Measurements from ENCODE around the gene EDAR. TPM values are rescaled to one million over a fixed set of nuclear protein-coding genes. Genes with fewer than 3 reads are reported as not detected.

EDAR gene
- total RNA-seq, 1 donor from 2014 or later = 0.33 TPM

- H3K4me1 ChIP-seq = peaks cover 26% of the 10 kb centered on the region
- no peak for TF ChIP-seq CTCF (IDR thresholded peaks at IDR 0.05; ENCODE audit: borderline replicate concordance)
- intact Hi-C loops (cut with micrococcal nuclease) = no loop called here
- H3K36me3 ChIP-seq = no peaks in the 10 kb centered on the region
- no peaks in the 10 kb centered on the region for H3K9me3 ChIP-seq (replicated peaks)
- DNase-seq = no peak
- peaks cover 22% of the 10 kb centered on the region for H3K27me3 ChIP-seq (ENCODE audit: low read depth)
- H3K4me3 ChIP-seq = no peak overlapping the region
- H3K27ac ChIP-seq (replicated peaks) = no peak overlapping the region
Observed at GRCh38 chr2:108931372-108931771, 57.6 kb downstream of the EDAR start.

GRCh38 chr2:108929807-108930425 lies 59.1 kb downstream of the EDAR start:
- no peak for TF ChIP-seq CTCF (IDR thresholded peaks at IDR 0.05; ENCODE audit: borderline replicate concordance)
- no peak overlapping the region for H3K4me3 ChIP-seq
- no peak overlapping the region for H3K27ac ChIP-seq (replicated peaks)
- intact Hi-C loops (cut with micrococcal nuclease) = no loop called here
- no peak for DNase-seq
- H3K36me3 ChIP-seq = no peaks in the 10 kb centered on the region
- H3K27me3 ChIP-seq (ENCODE audit: low read depth) = peaks cover 22% of the 10 kb centered on the region
- H3K4me1 ChIP-seq = peaks cover 30% of the 10 kb centered on the region
- no peaks in the 10 kb centered on the region for H3K9me3 ChIP-seq (replicated peaks)

- intact Hi-C loops (cut with micrococcal nuclease) = no loop called here
- Histone ChIP-seq H3K4me1 (peaks cover 22% of the 10 kb centered on the region), H3K4me3 (no peak overlapping the region), H3K27me3 (ENCODE audit: low read depth) (peaks cover 22% of the 10 kb centered on the region), H3K27ac (replicated peaks) (no peak overlapping the region), H3K9me3 (replicated peaks) (no peaks in the 10 kb centered on the region), H3K36me3 (no peaks in the 10 kb centered on the region)
- no peak for DNase-seq
- TF ChIP-seq CTCF (IDR thresholded peaks at IDR 0.05; ENCODE audit: borderline replicate concordance) = no peak
Observed at GRCh38 chr2:108928660-108929377, 60.2 kb downstream of the EDAR start.

GRCh38 chr2:108927936-108928659 lies 60.9 kb downstream of the EDAR start:
- peaks cover 22% of the 10 kb centered on the region for H3K27me3 ChIP-seq (ENCODE audit: low read depth)
- TF ChIP-seq CTCF (IDR thresholded peaks at IDR 0.05; ENCODE audit: borderline replicate concordance) = peak; percentile 73
- no peak for DNase-seq
- no peak overlapping the region for H3K4me3 ChIP-seq
- peaks cover 15% of the 10 kb centered on the region for H3K4me1 ChIP-seq
- intact Hi-C loops (cut with micrococcal nuclease) = no loop called here
- no peaks in the 10 kb centered on the region for H3K36me3 ChIP-seq
- H3K9me3 ChIP-seq (replicated peaks) = no peaks in the 10 kb centered on the region
- no peak overlapping the region for H3K27ac ChIP-seq (replicated peaks)

- no peaks in the 10 kb centered on the region for H3K9me3 ChIP-seq (replicated peaks)
- no peak overlapping the region for H3K4me3 ChIP-seq
- TF ChIP-seq CTCF (IDR thresholded peaks at IDR 0.05; ENCODE audit: borderline replicate concordance) = no peak
- H3K27me3 ChIP-seq (ENCODE audit: low read depth) = peaks cover 22% of the 10 kb centered on the region
- no peak overlapping the region for H3K27ac ChIP-seq (replicated peaks)
- no peaks in the 10 kb centered on the region for H3K36me3 ChIP-seq
- intact Hi-C loops (cut with micrococcal nuclease) = no loop called here
- H3K4me1 ChIP-seq = peaks cover 8% of the 10 kb centered on the region
- no peak for DNase-seq
Observed at GRCh38 chr2:108927405-108927804, 61.6 kb downstream of the EDAR start.
